NCI-H460 (cell line): Measurements from ENCODE around the gene ABCG4. TPM values are rescaled to one million over a fixed set of nuclear protein-coding genes. Genes with fewer than 3 reads are reported as not detected.

Experiments
- DNase-seq: peaks from one replicate; pipeline ENCODE4 v3.0.0-alpha.2; 2016; ENCODE audit warnings: low read depth; ENCODE audit errors: extremely low read depth
- total RNA-seq: library from RNA; depleted of rRNA; stranded (reverse); fragments of >200 nt; shearing (Covaris generic); gene quantifications from 2 replicates; pipeline ENCODE4 v1.2.3, GENCODE V29; 2014; rRNA removed

The ABCG4 gene
- total RNA-seq, 1 experiment from 2014 or later = not detected

GRCh38 chr11:119204066-119204465 lies 55.2 kb downstream of the ABCG4 start:
- DNase-seq = no peak

DNA sequence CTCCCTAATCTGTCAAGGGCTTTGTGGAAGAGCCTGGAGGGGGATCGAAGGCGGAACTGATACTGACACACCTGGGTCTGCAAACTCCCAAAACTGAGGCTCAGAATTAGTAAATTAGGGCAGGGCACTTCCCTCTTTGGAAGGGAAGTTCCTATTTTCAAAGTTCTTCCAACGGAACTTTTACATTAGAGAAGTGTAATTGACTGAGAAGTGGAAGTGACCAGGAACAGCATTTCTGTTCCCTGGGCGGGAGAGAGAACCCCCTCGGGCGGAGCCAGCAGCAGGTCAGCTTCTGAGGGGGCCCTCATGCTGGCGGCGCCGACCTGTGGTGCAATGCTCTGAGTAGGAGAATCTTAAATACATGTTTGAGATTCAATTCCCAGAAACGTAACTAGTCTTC lies 56.2 kb downstream of the ABCG4 start:
- no peak for DNase-seq

DNA sequence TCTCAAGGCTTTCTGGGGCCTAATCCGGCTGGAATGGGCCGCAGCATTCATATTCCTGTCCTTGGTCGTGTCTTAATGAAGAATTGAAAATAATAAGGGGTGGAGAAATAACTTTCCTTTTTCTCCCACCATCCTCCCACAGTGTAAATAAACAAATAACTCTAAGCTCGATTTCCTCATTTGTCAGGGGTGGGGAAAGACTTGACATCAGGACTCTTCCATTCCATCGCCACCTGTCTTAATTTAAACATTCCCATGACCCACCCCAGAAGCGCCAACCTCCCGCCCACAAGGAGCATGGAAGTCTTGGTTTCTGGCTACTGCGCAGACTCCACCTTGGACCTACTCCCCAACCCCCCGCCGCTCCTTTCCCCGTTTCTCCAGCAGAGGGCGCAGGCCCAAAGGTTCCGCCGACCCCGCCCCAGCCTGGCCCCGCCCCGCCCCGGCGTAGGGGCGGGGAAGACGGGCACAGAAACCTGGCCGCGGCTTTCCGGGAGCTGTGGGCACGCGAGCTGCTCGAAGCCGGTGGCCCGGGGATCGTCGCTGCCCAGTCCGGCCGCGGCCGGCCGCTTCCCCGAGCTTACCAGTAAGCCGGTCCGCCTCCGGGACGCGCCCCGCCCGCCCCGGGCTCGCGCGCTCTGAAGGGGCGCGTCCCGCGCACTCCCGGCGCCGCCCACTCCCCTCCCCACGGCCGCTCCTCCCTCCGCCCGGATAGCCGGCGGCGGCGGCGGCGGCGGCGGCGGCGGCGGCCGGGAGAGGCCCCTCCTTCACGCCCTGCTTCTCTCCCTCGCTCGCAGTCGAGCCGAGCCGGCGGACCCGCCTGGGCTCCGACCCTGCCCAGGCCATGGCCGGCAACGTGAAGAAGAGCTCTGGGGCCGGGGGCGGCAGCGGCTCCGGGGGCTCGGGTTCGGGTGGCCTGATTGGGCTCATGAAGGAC lies 57.0 kb downstream of the ABCG4 start, which contains the start of gene CBL:
Gene CBL (plus strand): TSS at position 766 of the 937 bp plus-strand sequence. CDS start 79 bp downstream, at position 845.
- peak; percentile 84 for DNase-seq

- DNase-seq = no peak
Observed at GRCh38 chr11:119206511-119207414, 57.9 kb downstream of the ABCG4 start.

GRCh38 chr11:119207415-119207960 lies 58.6 kb downstream of the ABCG4 start:
- no peak for DNase-seq

GRCh38 chr11:119209186-119209585 lies 60.3 kb downstream of the ABCG4 start:
- no peak for DNase-seq

- DNase-seq = no peak
Observed at GRCh38 chr11:119210050-119210449, 61.2 kb downstream of the ABCG4 start.

Other genes with a start within 250 kb of the ABCG4 start
- gene BCL9L, start 223.1 kb upstream of the ABCG4 start, total RNA-seq = 12.1 and 16.4 TPM in 2 replicates
- not detected in 2 replicates for gene UPK2, start 192.8 kb upstream of the ABCG4 start, total RNA-seq
- gene FOXR1, start 177.3 kb upstream of the ABCG4 start, total RNA-seq = not detected in 2 replicates
- gene CENATAC, start 150.9 kb upstream of the ABCG4 start, total RNA-seq = 19.6 and 24.9 TPM in 2 replicates
- gene RPS25, start 130.7 kb upstream of the ABCG4 start, total RNA-seq = 1,479 and 1,567 TPM in 2 replicates
- gene TRAPPC4, start 130.3 kb upstream of the ABCG4 start, total RNA-seq = 73.6 and 83.1 TPM in 2 replicates
- gene SLC37A4, start 118.2 kb upstream of the ABCG4 start, total RNA-seq = 12.8 and 14.0 TPM in 2 replicates
- gene HYOU1, start 91.8 kb upstream of the ABCG4 start, total RNA-seq = 232 and 242 TPM in 2 replicates
- 8.9 and 11.1 TPM in 2 replicates for gene VPS11, start 81.2 kb upstream of the ABCG4 start, total RNA-seq
- 8.2 and 9.4 TPM in 2 replicates for gene HMBS, start 64.2 kb upstream of the ABCG4 start, total RNA-seq
- 42.1 and 44.0 TPM in 2 replicates for gene DPAGT1, start 47.2 kb upstream of the ABCG4 start, total RNA-seq
- gene C2CD2L, start 41.7 kb upstream of the ABCG4 start, total RNA-seq = 6.4 and 13.7 TPM in 2 replicates
- 11.5 and 13.6 TPM in 2 replicates for gene HINFP, start 27.5 kb upstream of the ABCG4 start, total RNA-seq
- 12.4 and 13.6 TPM in 2 replicates for gene NLRX1, start 19.7 kb downstream of the ABCG4 start, total RNA-seq
- not detected in 2 replicates for gene NHERF4, start 36.4 kb downstream of the ABCG4 start, total RNA-seq
- 11.2 and 12.3 TPM in 2 replicates for gene CBL, start 57.3 kb downstream of the ABCG4 start, total RNA-seq
- 187 and 195 TPM in 2 replicates for gene MCAM, start 168.1 kb downstream of the ABCG4 start, total RNA-seq
- gene RNF26, start 185.5 kb downstream of the ABCG4 start, total RNA-seq = 6.1 and 7.7 TPM in 2 replicates
- not detected in 2 replicates for gene C1QTNF5, start 191.8 kb downstream of the ABCG4 start, total RNA-seq
- gene MFRP, start 197.7 kb downstream of the ABCG4 start, total RNA-seq = not detected in 2 replicates
- gene USP2, start 232.6 kb downstream of the ABCG4 start, total RNA-seq = 0.17 and 0.27 TPM in 2 replicates